Naive thymus-derived CD4-positive, alpha-beta T cell (primary cell): ENCODE results near the gene IPO13. TPM values are rescaled to one million over a fixed set of nuclear protein-coding genes. Genes with fewer than 3 reads are reported as not detected.

Experiments
- ATAC-seq: fragments of 150-1000 bp; cut with Tn5 transposase; 2 replicates; pipeline ENCODE4 v1.10.0; 2021; ENCODE audit warnings: mild to moderate bottlenecking, moderate library complexity
- CTCF ChIA-PET: fragments of 350-600 bp; sonication (Branson Sonifier 250); formaldehyde crosslinking; loops from one replicate; lab custom pipeline; 2021; ENCODE audit warnings: antibody characterized with exemption; lab: Charles Lee
- POLR2A ChIA-PET: fragments of 350-600 bp; sonication (Branson Sonifier 250); formaldehyde crosslinking; loops from one replicate; lab custom pipeline; 2021; ENCODE audit warnings: antibody characterized with exemption, inconsistent platforms; lab: Charles Lee
- DNase-seq, 9 donors: peaks; one replicate each; pipeline versions ENCODE4 v3.0.0 to v3.0.0-alpha.2; 2020 to 2022; ENCODE audit warnings: mixed read lengths in 1 of 9
- H3K27ac ChIP-seq: one replicate; pipeline ENCODE4 v1.7.0; 2013; ENCODE audit warnings: mild to moderate bottlenecking, low read depth, low read length, moderate library complexity
- H3K27me3 ChIP-seq, 2 donors: one replicate each; pipeline ENCODE4 v1.7.0; 2013; ENCODE audit warnings: low read length in 2 of 2, mild to moderate bottlenecking in 2 of 2, moderate library complexity in 2 of 2; ENCODE audit not compliant: control insufficient read depth in 2 of 2, insufficient read depth in 2 of 2
- H3K36me3 ChIP-seq, 3 experiments: 1 replicate in 2 of 3; 2 replicates in 1 of 3; pipeline ENCODE4 v1.7.0; 2013; ENCODE audit warnings: low read length in 3 of 3, mild to moderate bottlenecking in 3 of 3, moderate library complexity in 1 of 3; ENCODE audit not compliant: insufficient read depth in 3 of 3, control insufficient read depth in 2 of 3
- H3K4me1 ChIP-seq, 2 donors: one replicate each; pipeline ENCODE4 v1.7.0; 2013; ENCODE audit warnings: low read length in 2 of 2, mild to moderate bottlenecking in 2 of 2, moderate library complexity in 1 of 2; ENCODE audit not compliant: control insufficient read depth in 2 of 2, insufficient read depth in 2 of 2
- H3K4me3 ChIP-seq: 2 replicates; pipeline ENCODE4 v1.7.0; 2013; ENCODE audit warnings: mild to moderate bottlenecking, low read length
- H3K9me3 ChIP-seq, 3 experiments: 1 replicate in 2 of 3; 2 replicates in 1 of 3; pipeline ENCODE4 v1.7.0; 2013; ENCODE audit warnings: low read length in 3 of 3; ENCODE audit not compliant: control insufficient read depth in 2 of 3
- H3K27ac Mint-ChIP-seq, 9 donors: one replicate each; pipeline ENCODE4 v1.8.0; 2020 to 2022; ENCODE audit warnings: mixed read lengths in 9 of 9, mild to moderate bottlenecking in 8 of 9, moderate library complexity in 5 of 9, inconsistent platforms in 2 of 9
- H3K27me3 Mint-ChIP-seq, 5 donors: one replicate each; pipeline ENCODE4 v1.8.0; 2021 to 2022; ENCODE audit warnings: mixed read lengths in 5 of 5, mild to moderate bottlenecking in 1 of 5
- H3K36me3 Mint-ChIP-seq, 5 donors: one replicate each; pipeline ENCODE4 v1.8.0; 2020 to 2022; ENCODE audit warnings: mixed read lengths in 5 of 5, mild to moderate bottlenecking in 3 of 5, inconsistent platforms in 1 of 5
- H3K4me1 Mint-ChIP-seq, 7 donors: one replicate each; pipeline ENCODE4 v1.8.0; 2020 to 2022; ENCODE audit warnings: mixed read lengths in 7 of 7, mild to moderate bottlenecking in 3 of 7, inconsistent platforms in 1 of 7
- H3K4me3 Mint-ChIP-seq, 10 donors: one replicate each; pipeline ENCODE4 v1.8.0; 2020 to 2022; ENCODE audit warnings: mild to moderate bottlenecking in 10 of 10, mixed read lengths in 10 of 10, moderate library complexity in 6 of 10, inconsistent platforms in 2 of 10
- H3K9me3 Mint-ChIP-seq, 11 donors: one replicate each; pipeline ENCODE4 v1.8.0; 2020 to 2022; ENCODE audit warnings: mixed read lengths in 11 of 11, mild to moderate bottlenecking in 4 of 11, inconsistent platforms in 1 of 11, moderate library complexity in 1 of 11
- intact Hi-C, 2 donors: fragments of 100-400 bp; cut with micrococcal nuclease; formaldehyde crosslinking; loops; one replicate each; pipeline ENCODE4 v1.15.1; 2023
- polyA plus RNA-seq, 2 donors: library from polyadenylated mRNA; unstranded; fragments of 300-500 nt; fragmentation: Illumina TruSeq; gene quantifications; one replicate each; pipeline ENCODE4 v1.2.3, GENCODE V29; 2021
- total RNA-seq, 6 experiments: library from RNA in 5 of 6; stranded (reverse) in 5 of 6; gene quantifications; 1 replicate in 5 of 6; 2 replicates in 1 of 6; pipeline ENCODE4 v1.2.3 and lab custom pipeline; 2021 to 2026

The IPO13 gene
- 10 to 100 TPM; 10.1 to 32.3 (median 17.0) TPM for total RNA-seq
- 10 to 100 TPM; 13.0 to 15.2 TPM for polyA plus RNA-seq
- total RNA-seq (lab: John Stamatoyannopoulos, UW) = 24.5 reads per million, percentile 55 among the genes with 10 or more reads in this experiment

GRCh38 chr1:43946236-43947060, at the start of gene IPO13:
Gene IPO13 (plus strand): TSS chr1:43946950. CDS start chr1:43947601, 651 bp downstream.
- H3K27ac Mint-ChIP-seq = peak within 1 kb of the TSS; percentile 84 to 98 (median 94)
- H3K9me3 Mint-ChIP-seq = no peaks in the 10 kb centered on the region
- ChIA-PET CTCF (interaction anchor here (0.8 to 2.8 kb wide), 4 partner anchors 12 to 296 kb away, joined by 3 to 17 read pairs (median 4); partner anchors contain the start of genes ARTN, ATP6V0B and KDM4A), POLR2A (interaction anchor here (0.8 to 3.2 kb wide), 4 partner anchors 8 to 28 kb away, joined by 3 to 23 read pairs (median 7); partner anchors contain the start of genes ATP6V0B and DPH2)
- H3K4me3 Mint-ChIP-seq = peak within 1 kb of the TSS; percentile 87 to 96 (median 90)
- peaks cover 37 to 68% (median 56%) of the 10 kb centered on the region in 7 donors for H3K4me1 Mint-ChIP-seq
- H3K27me3 ChIP-seq = no peaks in the 10 kb centered on the region
- peak within 1 kb of the TSS; percentile 97 for H3K27ac ChIP-seq
- H3K4me1 ChIP-seq = peaks cover 17% of the 10 kb centered on the region in 2 donors
- H3K27me3 Mint-ChIP-seq = no peaks in the 10 kb centered on the region
- no peaks in the 10 kb centered on the region for H3K9me3 ChIP-seq
- H3K36me3 Mint-ChIP-seq = peaks cover 7 to 14% (median 11%) of the 10 kb centered on the region in 5 donors
- peak; percentile 92 to 99 (median 96) for DNase-seq
- H3K4me3 ChIP-seq = peak within 1 kb of the TSS; percentile 86
- peaks cover 0 to 8% (median 0%) of the 10 kb centered on the region in 3 experiments for H3K36me3 ChIP-seq
- peak; percentile 98 for ATAC-seq
- intact Hi-C loops = loop anchor here (1.0 to 10.0 kb wide), 15 partner anchors 23 to 1262 kb away; partner anchors contain the start of genes ATP6V0B (in 2 of the 2), CCDC24 (in 2 of the 2), CFAP57 (in 2 of the 2) and EBNA1BP2 (in 2 of the 2)

GRCh38 chr1:43898981-43899380, 47.8 kb upstream of the IPO13 start:
- ATAC-seq = no peak
- CTCF ChIA-PET = no interaction called here
- no peaks in the 10 kb centered on the region for H3K27me3 Mint-ChIP-seq
- H3K36me3 Mint-ChIP-seq = peaks cover 6 to 50% (median 22%) of the 10 kb centered on the region in 5 donors
- intact Hi-C loops = no loop called here
- POLR2A ChIA-PET = interaction anchor here (0.6 kb wide), 1 partner anchor 36 kb away, joined by 3 read pairs; no protein-coding TSS in a partner anchor
- no peak overlapping the region for H3K4me3 Mint-ChIP-seq
- Histone ChIP-seq H3K27me3 (no peaks in the 10 kb centered on the region), H3K4me3 (no peak overlapping the region), H3K4me1 (no peaks in the 10 kb centered on the region), H3K36me3 (peaks cover 0 to 56% (median 0%) of the 10 kb centered on the region in 3 experiments), H3K27ac (no peak overlapping the region), H3K9me3 (no peaks in the 10 kb centered on the region)
- H3K9me3 Mint-ChIP-seq = no peaks in the 10 kb centered on the region
- DNase-seq = no peak
- no peak overlapping the region for H3K27ac Mint-ChIP-seq
- peaks cover 0 to 7% (median 0%) of the 10 kb centered on the region in 7 donors for H3K4me1 Mint-ChIP-seq

- no peak overlapping the region for H3K27ac Mint-ChIP-seq
- ChIA-PET POLR2A (no interaction called here), CTCF (no interaction called here)
- Histone ChIP-seq H3K36me3 (peaks cover 0 to 42% (median 0%) of the 10 kb centered on the region in 3 experiments), H3K27ac (no peak overlapping the region), H3K9me3 (no peaks in the 10 kb centered on the region), H3K4me3 (no peak overlapping the region), H3K27me3 (no peaks in the 10 kb centered on the region), H3K4me1 (no peaks in the 10 kb centered on the region)
- peaks cover 6 to 39% (median 11%) of the 10 kb centered on the region in 5 donors for H3K36me3 Mint-ChIP-seq
- no peak for ATAC-seq
- no peaks in the 10 kb centered on the region for H3K9me3 Mint-ChIP-seq
- intact Hi-C loops = no loop called here
- H3K4me1 Mint-ChIP-seq = peaks cover 0 to 8% (median 0%) of the 10 kb centered on the region in 7 donors
- H3K27me3 Mint-ChIP-seq = no peaks in the 10 kb centered on the region
- H3K4me3 Mint-ChIP-seq = no peak overlapping the region
- no peak for DNase-seq
These were observed 46.4 kb upstream of the IPO13 start for GRCh38 chr1:43900386-43900785.

- Histone ChIP-seq H3K4me1 (no peaks in the 10 kb centered on the region), H3K9me3 (no peaks in the 10 kb centered on the region), H3K27me3 (no peaks in the 10 kb centered on the region), H3K27ac (no peak overlapping the region), H3K36me3 (peaks cover 0 to 37% (median 0%) of the 10 kb centered on the region in 3 experiments), H3K4me3 (no peak overlapping the region)
- ChIA-PET POLR2A (no interaction called here), CTCF (no interaction called here)
- peaks cover 6 to 29% (median 11%) of the 10 kb centered on the region in 5 donors for H3K36me3 Mint-ChIP-seq
- intact Hi-C loops = no loop called here
- H3K4me3 Mint-ChIP-seq = no peak overlapping the region
- peaks cover 0 to 8% (median 1%) of the 10 kb centered on the region in 7 donors for H3K4me1 Mint-ChIP-seq
- H3K9me3 Mint-ChIP-seq = no peaks in the 10 kb centered on the region
- peak overlapping the region in 1 of 9 donors; percentile 20 for H3K27ac Mint-ChIP-seq
- DNase-seq = no peak
- H3K27me3 Mint-ChIP-seq = no peaks in the 10 kb centered on the region
- no peak for ATAC-seq
These were observed 45.4 kb upstream of the IPO13 start for GRCh38 chr1:43901196-43901961.

GRCh38 chr1:43902058-43902831, 44.5 kb upstream of the IPO13 start:
- Mint-ChIP-seq H3K27ac (peak overlapping the region in 2 of 9 donors; percentile 20 to 36), H3K9me3 (no peaks in the 10 kb centered on the region), H3K36me3 (peaks cover 6 to 26% (median 12%) of the 10 kb centered on the region in 5 donors), H3K4me3 (no peak overlapping the region), H3K4me1 (peaks cover 0 to 9% (median 5%) of the 10 kb centered on the region in 7 donors), H3K27me3 (no peaks in the 10 kb centered on the region)
- no peak for DNase-seq
- ChIA-PET CTCF (interaction anchor here (0.8 kb wide), 1 partner anchor 103 kb away, joined by 3 read pairs; no protein-coding TSS in a partner anchor), POLR2A (no interaction called here)
- H3K9me3 ChIP-seq = no peaks in the 10 kb centered on the region
- peaks cover 0 to 42% (median 0%) of the 10 kb centered on the region in 3 experiments for H3K36me3 ChIP-seq
- no peaks in the 10 kb centered on the region for H3K27me3 ChIP-seq
- no peak for ATAC-seq
- intact Hi-C loops = no loop called here
- no peak overlapping the region for H3K4me3 ChIP-seq
- no peak overlapping the region for H3K27ac ChIP-seq
- H3K4me1 ChIP-seq = no peaks in the 10 kb centered on the region
